ENCODE data around the gene ALDH9A1. TPM values are rescaled to one million over a fixed set of nuclear protein-coding genes. Genes with fewer than 3 reads are reported as not detected.
"Not testable (repeated sequence)": the region's sequence is repeated elsewhere in the genome, so short reads cannot be mapped to it uniquely, and the experiment has no call there.

The ALDH9A1 gene
- total and polyA plus RNA-seq, 5 experiments from 2014 or later: 35.9 to 90.3 (median 67.7) TPM

- Mint-ChIP-seq H3K27ac (peak overlapping the region in 4 of 10 donors; percentile 19 to 85 (median 48)), H3K4me1 (no peaks in the 10 kb centered on the region), H3K36me3 (peaks cover 0 to 68% (median 10%) of the 10 kb centered on the region in 3 donors), H3K27me3 (no peaks in the 10 kb centered on the region), H3K9me3 (no peaks in the 10 kb centered on the region), H3K4me3 (no peak overlapping the region)
- POLR2A ChIA-PET: no interaction called here
- no peak for DNase-seq
- ATAC-seq: no peak
Observed at GRCh38 chr1:165659581-165659895, 38.8 kb downstream of the ALDH9A1 start.

GRCh38 chr1:165658766-165659580, 39.4 kb downstream of the ALDH9A1 start:
- POLR2A ChIA-PET: interaction anchor here (0.7 kb wide), 1 partner anchor 36 kb away, joined by 7 read pairs; no protein-coding TSS in a partner anchor
- not testable (repeated sequence) for H3K4me1 Mint-ChIP-seq, ATAC-seq, H3K27me3 Mint-ChIP-seq, DNase-seq, H3K9me3 Mint-ChIP-seq, H3K4me3 Mint-ChIP-seq
- peak overlapping the region in 4 of 10 donors; percentile 13 to 85 (median 48) for H3K27ac Mint-ChIP-seq
- H3K36me3 Mint-ChIP-seq: peaks cover 0 to 68% (median 10%) of the 10 kb centered on the region in 3 donors

- peak overlapping the region in 1 of 10 donors; percentile 33 for H3K27ac Mint-ChIP-seq
- ATAC-seq (no peak), DNase-seq (no peak)
- no peaks in the 10 kb centered on the region for H3K27me3 Mint-ChIP-seq
- no peaks in the 10 kb centered on the region for H3K9me3 Mint-ChIP-seq
- H3K4me3 Mint-ChIP-seq: no peak overlapping the region
- POLR2A ChIA-PET: no interaction called here
- H3K4me1 Mint-ChIP-seq: peaks cover 9 to 16% (median 9%) of the 10 kb centered on the region in 4 donors
- H3K36me3 Mint-ChIP-seq: peaks cover 0 to 50% (median 10%) of the 10 kb centered on the region in 3 donors
Observed at GRCh38 chr1:165650981-165651625, 47.3 kb downstream of the ALDH9A1 start.

- H3K4me3 Mint-ChIP-seq: no peak overlapping the region
- no peaks in the 10 kb centered on the region for H3K9me3 Mint-ChIP-seq
- peaks cover 0 to 33% (median 6%) of the 10 kb centered on the region in 3 donors for H3K36me3 Mint-ChIP-seq
- DNase-seq: no peak
- peaks cover 9 to 25% (median 17%) of the 10 kb centered on the region in 4 donors for H3K4me1 Mint-ChIP-seq
- no peak for ATAC-seq
- no peak overlapping the region for H3K27ac Mint-ChIP-seq
- no peaks in the 10 kb centered on the region for H3K27me3 Mint-ChIP-seq
- POLR2A ChIA-PET: no interaction called here
Observed at GRCh38 chr1:165648919-165649572, 49.3 kb downstream of the ALDH9A1 start.

GRCh38 chr1:165647970-165648369, 50.4 kb downstream of the ALDH9A1 start:
- peak overlapping the region in 1 of 10 donors; percentile 49 for H3K4me3 Mint-ChIP-seq
- H3K27ac Mint-ChIP-seq: peak overlapping the region in 1 of 10 donors; percentile 63
- POLR2A ChIA-PET: no interaction called here
- DNase-seq (no peak), ATAC-seq (no peak)
- no peaks in the 10 kb centered on the region for H3K9me3 Mint-ChIP-seq
- H3K4me1 Mint-ChIP-seq: peaks cover 9 to 23% (median 17%) of the 10 kb centered on the region in 4 donors
- peaks cover 0 to 28% (median 5%) of the 10 kb centered on the region in 3 donors for H3K36me3 Mint-ChIP-seq
- H3K27me3 Mint-ChIP-seq: no peaks in the 10 kb centered on the region

- no peak overlapping the region for H3K4me3 Mint-ChIP-seq
- ATAC-seq: no peak
- POLR2A ChIA-PET: no interaction called here
- no peaks in the 10 kb centered on the region for H3K27me3 Mint-ChIP-seq
- DNase-seq: no peak
- peaks cover 0 to 26% (median 5%) of the 10 kb centered on the region in 3 donors for H3K36me3 Mint-ChIP-seq
- no peak overlapping the region for H3K27ac Mint-ChIP-seq
- no peaks in the 10 kb centered on the region for H3K9me3 Mint-ChIP-seq
- H3K4me1 Mint-ChIP-seq: peaks cover 9 to 22% (median 17%) of the 10 kb centered on the region in 4 donors
Observed at GRCh38 chr1:165647517-165647916, 50.8 kb downstream of the ALDH9A1 start.

GRCh38 chr1:165645654-165646366, 52.6 kb downstream of the ALDH9A1 start:
- H3K36me3 Mint-ChIP-seq: peaks cover 0 to 14% (median 4%) of the 10 kb centered on the region in 3 donors
- no peaks in the 10 kb centered on the region for H3K9me3 Mint-ChIP-seq
- peaks cover 9 to 30% (median 21%) of the 10 kb centered on the region in 4 donors for H3K4me1 Mint-ChIP-seq
- POLR2A ChIA-PET: no interaction called here
- peak overlapping the region in 1 of 10 donors; percentile 12 for H3K27ac Mint-ChIP-seq
- ATAC-seq (no peak), DNase-seq (no peak)
- no peak overlapping the region for H3K4me3 Mint-ChIP-seq
- H3K27me3 Mint-ChIP-seq: no peaks in the 10 kb centered on the region

GRCh38 chr1:165644064-165644735, 54.2 kb downstream of the ALDH9A1 start:
- Mint-ChIP-seq H3K4me3 (no peak overlapping the region), H3K9me3 (no peaks in the 10 kb centered on the region), H3K27me3 (no peaks in the 10 kb centered on the region), H3K36me3 (peaks cover 0 to 10% (median 0%) of the 10 kb centered on the region in 3 donors), H3K27ac (peak overlapping the region in 2 of 10 donors; percentile 11 to 85), H3K4me1 (peaks cover 10 to 41% (median 30%) of the 10 kb centered on the region in 4 donors)
- DNase-seq (no peak), ATAC-seq (no peak)
- POLR2A ChIA-PET: no interaction called here

- H3K36me3 Mint-ChIP-seq: peaks cover 0 to 25% (median 0%) of the 10 kb centered on the region in 3 donors
- peaks cover 7 to 43% (median 33%) of the 10 kb centered on the region in 4 donors for H3K4me1 Mint-ChIP-seq
- no peak overlapping the region for H3K27ac Mint-ChIP-seq
- no peaks in the 10 kb centered on the region for H3K9me3 Mint-ChIP-seq
- POLR2A ChIA-PET: no interaction called here
- no peaks in the 10 kb centered on the region for H3K27me3 Mint-ChIP-seq
- DNase-seq (no peak), ATAC-seq (no peak)
- no peak overlapping the region for H3K4me3 Mint-ChIP-seq
Observed at GRCh38 chr1:165641231-165641987, 57.0 kb downstream of the ALDH9A1 start.

- Mint-ChIP-seq H3K36me3 (peaks cover 0 to 27% (median 5%) of the 10 kb centered on the region in 3 donors), H3K4me3 (no peak overlapping the region), H3K27ac (peak overlapping the region in 1 of 10 donors; percentile 3), H3K27me3 (no peaks in the 10 kb centered on the region), H3K9me3 (no peaks in the 10 kb centered on the region), H3K4me1 (peaks cover 5 to 40% (median 24%) of the 10 kb centered on the region in 4 donors)
- no peak for DNase-seq
- POLR2A ChIA-PET: no interaction called here
- no peak for ATAC-seq
Observed at GRCh38 chr1:165639821-165640623, 58.3 kb downstream of the ALDH9A1 start.

- peaks cover 0 to 30% (median 5%) of the 10 kb centered on the region in 3 donors for H3K36me3 Mint-ChIP-seq
- not testable (repeated sequence) for DNase-seq, H3K9me3 Mint-ChIP-seq, H3K4me3 Mint-ChIP-seq, H3K27me3 Mint-ChIP-seq, ATAC-seq
- POLR2A ChIA-PET: interaction anchor here (0.7 kb wide), 1 partner anchor 68 kb away, joined by 5 read pairs; no protein-coding TSS in a partner anchor
- H3K4me1 Mint-ChIP-seq: peaks cover 12 to 51% (median 31%) of the 10 kb centered on the region in 4 donors
- peak overlapping the region in 1 of 10 donors; percentile 21 for H3K27ac Mint-ChIP-seq
Observed at GRCh38 chr1:165638211-165638610, 60.2 kb downstream of the ALDH9A1 start.
